GM21381 (cell line): ENCODE data around the gene CD248.
"Not testable (repeated sequence)": the region's sequence is repeated elsewhere in the genome, so short reads cannot be mapped to it uniquely, and the experiment has no call there.

Experiments used
- ATAC-seq: cut with Tn5 transposase; IDR thresholded peaks from one replicate; pipeline ENCODE4 v1.9.1; 2021; ENCODE audit warnings: mild to moderate bottlenecking, moderate library complexity; ENCODE audit not compliant: unreplicated experiment

The CD248 gene

DNA sequence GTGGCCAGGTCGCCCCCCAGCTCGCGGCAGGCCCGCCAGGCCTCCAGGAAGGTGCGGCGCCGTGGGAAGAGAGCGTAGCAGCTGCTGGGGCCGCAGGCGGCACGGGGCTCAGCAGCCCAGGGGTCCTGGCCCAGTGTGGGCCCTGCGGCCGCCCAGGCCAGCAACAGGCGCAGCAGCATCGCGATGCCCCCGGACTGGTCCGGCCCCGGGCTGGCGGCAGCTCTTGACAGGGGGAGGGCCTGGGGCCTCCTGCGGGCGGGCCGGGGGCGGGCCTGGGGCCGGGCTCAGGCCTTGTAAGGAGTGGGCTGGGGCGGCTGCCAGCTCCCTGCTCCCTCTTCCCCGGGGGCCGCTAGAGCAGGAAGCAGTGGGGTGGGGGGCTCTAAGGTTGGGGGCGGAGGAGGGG is at the start of gene CD248:
Gene CD248 (minus strand): TSS at position 196 of the 403 bp plus-strand sequence. CDS start 17 bp downstream, at position 179.
- no peak for ATAC-seq

DNA sequence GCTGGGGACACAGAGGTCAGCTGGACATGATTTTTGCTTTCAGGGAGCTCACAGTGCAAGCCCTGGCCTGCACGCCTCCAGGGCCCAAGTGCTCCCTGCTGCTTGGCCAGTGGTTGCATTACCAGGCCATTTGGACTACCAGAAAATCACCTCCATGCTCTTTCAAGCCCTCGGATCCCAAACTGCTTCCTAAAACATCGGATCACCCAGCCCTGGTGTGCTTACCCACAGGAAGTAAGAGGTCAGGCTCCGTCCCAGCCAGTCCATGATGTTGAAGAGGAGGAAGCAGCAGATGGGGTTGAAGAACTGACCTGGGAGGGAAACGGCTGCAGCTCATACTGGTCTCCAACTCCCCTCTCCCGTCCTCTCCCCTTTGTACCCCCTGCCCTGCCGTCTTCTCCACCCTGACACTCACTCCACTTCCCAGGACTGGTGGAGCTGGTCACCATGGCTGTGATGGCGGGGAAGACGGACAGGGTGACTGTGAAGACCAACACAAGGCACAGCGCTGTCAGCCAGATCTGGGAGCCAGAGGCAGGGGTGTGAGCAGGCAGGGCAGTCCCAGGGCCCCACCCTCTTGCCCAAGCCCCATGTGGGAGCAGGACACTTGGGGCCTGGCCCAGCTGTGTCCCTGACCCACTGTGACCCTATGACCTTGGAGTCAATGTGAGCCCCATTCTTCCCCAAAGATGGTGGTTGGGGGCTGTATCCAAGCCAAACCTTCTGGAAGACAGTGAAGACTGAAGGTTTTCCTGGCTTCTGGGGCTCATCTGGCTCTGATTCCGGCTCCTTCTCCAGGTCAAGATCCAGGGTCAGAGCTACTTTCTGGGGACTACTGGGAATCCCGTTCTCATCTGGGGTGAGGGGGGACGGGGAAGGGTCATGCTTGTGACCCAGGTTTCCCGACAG is 49.1 kb upstream of the CD248 start:
- ATAC-seq = no peak

GRCh38 chr11:66365166-66365565 is 48.3 kb upstream of the CD248 start:
- no peak for ATAC-seq

DNA sequence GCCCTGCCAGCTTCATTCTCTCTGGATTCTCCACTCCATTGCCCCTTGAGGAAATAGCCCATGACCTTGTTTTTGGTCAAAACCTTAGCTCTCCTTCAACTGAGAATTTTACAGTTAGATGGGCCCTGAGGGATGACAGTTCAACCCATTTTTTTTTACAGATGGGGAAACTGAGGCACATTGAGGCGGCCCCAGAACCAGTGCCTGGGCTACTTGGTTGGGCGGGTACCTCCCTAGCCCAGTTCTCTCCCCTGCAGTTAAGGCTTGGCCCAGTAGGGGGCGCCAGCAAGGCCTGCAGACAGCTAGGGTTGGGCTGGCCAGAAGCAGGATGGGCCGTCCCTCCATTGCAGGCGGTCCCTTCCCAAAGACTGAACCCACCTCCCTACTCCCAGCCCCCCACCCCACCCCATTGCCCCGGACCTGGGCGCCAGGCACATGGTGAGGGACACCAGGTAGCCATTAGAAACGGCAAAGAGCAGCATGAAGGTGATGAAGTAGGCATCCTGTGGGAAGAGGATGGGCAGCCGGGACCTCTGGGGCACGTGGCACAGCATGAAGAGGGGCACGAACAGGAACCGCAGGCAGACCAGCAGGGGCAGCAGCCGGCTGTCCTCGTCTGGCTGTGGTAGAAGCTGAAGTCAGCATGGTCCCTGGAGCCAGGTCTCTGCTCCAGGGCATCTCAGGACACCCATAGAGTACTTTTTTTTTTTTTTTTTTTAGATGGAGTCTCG is 47.1 kb upstream of the CD248 start:
- ATAC-seq = no peak

- ATAC-seq = no peak
These were observed 46.4 kb upstream of the CD248 start for GRCh38 chr11:66363187-66363601.

DNA sequence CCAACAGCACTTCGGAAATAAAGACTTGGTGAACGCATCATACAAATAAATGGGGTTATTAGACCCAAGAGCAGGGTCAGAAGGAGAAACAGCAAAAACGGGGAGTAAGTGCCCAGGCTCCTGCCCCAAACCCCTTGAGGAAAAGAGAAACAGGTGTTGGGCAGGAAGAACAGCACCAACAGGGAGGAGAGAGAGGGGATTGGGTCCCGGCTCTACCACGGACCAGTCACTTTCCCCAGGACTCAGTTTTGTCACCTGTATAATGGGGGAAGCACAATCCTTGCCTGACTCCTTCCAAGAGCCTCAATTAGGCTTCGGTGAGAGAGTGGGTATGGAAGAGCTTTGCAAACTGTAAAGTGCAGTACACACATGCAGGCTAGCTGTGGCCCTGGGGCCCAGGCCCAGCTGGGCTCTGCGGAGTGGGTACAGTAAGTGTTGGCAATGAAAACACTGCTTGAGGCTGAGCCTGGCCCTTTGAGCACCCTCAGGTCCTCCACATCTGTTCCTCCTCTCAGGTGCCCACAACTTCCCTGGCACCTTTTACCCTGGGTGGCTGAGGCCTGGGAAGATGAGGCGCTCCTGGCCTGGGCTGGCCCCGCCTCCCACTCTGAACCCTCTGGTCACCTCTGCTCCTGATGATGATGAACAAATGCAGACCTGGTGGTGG is 45.8 kb upstream of the CD248 start:
- ATAC-seq = no peak

DNA sequence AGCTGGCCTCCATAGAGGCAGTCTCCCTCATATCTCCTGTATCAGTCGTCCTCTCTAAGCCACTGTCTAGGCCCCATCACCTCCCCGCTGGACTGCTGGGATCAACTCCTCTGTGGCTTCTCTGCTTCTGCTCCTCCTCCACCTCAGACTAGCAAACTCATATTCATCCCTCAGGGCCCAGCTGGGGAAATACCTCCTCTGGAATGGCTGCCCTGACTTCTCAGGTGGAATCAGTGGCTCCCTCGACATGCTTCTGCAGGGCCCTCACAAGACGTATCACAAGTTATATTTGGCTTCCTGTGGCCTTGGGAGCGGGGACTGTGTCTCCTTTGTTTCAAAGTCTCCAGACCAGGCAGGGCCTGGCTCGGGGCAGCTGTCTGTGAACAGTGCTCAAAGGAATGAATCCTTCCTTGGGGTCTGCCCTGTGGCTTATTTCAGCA is 44.7 kb upstream of the CD248 start:
- ATAC-seq = no peak

GRCh38 chr11:66360406-66361073 is 43.7 kb upstream of the CD248 start:
- ATAC-seq = no peak

- no peak for ATAC-seq
These were observed 42.8 kb upstream of the CD248 start for GRCh38 chr11:66359662-66360087.

DNA sequence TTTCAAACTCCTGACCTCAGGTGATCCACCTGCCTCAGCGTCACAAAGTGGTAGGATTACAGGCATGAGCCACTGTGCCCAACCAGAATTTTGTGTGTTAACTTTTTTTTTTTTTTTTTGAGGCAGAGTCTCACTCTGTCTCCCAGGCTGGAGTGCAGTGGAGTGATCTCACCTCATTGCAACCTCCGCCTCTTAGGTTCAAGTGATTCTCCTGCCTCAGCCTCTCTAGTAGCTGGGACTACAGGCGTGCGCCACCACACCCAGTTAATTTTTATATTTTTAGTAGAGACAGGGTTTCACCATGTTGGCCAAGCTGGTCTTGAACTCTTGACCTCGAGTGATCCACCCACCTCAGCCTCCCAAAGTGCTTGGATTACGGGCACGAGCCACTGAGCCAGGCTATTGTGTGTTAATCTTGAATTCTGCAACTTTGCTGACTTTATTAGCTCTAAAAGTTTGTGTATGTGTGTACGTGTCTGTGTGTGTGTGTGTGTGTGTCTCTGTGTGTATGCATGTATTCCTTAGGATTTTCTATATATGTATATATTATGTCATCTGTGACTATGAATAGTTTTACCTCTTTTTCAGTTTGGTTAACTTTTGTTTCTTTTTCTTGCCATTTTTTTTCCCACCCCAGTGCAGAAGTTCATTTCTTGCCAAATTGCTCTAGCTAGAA is 33.9 kb upstream of the CD248 start:
- not testable (repeated sequence) for ATAC-seq

GRCh38 chr11:66349084-66349386 is 32.2 kb upstream of the CD248 start:
- no peak for ATAC-seq

- peak; percentile 39 for ATAC-seq
These were observed 30.8 kb upstream of the CD248 start, which contains the start of gene B4GAT1 for GRCh38 chr11:66347425-66348276. B4GAT1 (minus strand) TSS chr11:66347629; CDS start chr11:66347545, 84 bp downstream.

GRCh38 chr11:66346476-66347424 is 29.9 kb upstream of the CD248 start:
- peak; percentile 4 for ATAC-seq

DNA sequence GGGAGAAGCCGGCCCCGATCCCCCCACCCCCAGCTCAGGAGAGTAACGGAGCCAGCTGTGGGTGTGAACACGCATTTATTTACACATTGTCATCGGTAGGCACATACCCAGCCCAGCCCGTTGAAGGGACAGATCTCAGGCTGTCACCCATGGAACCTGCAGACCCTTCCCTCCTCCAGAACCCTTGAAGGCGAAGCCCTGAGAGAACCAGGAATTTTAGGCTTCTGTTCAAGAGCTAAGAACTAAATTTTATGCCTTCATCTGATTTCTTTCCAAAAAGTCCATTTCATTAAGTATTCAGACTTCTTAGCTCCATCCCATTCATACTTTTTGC is 28.4 kb upstream of the CD248 start:
- peak; percentile 7 for ATAC-seq

- peak; percentile 68 for ATAC-seq
These were observed 27.9 kb upstream of the CD248 start, which contains the start of gene BRMS1 for GRCh38 chr11:66344550-66345315. BRMS1 (minus strand) TSS chr11:66345104; CDS start chr11:66342234, 2,870 bp downstream.

- no peak for ATAC-seq
These were observed 26.3 kb upstream of the CD248 start for GRCh38 chr11:66343176-66343575.

- no peak for ATAC-seq
These were observed 24.8 kb upstream of the CD248 start for GRCh38 chr11:66341502-66342126.
